ENCODE data around the gene DIS3L2.
"Not testable (repeated sequence)": the region's sequence is repeated elsewhere in the genome, so short reads cannot be mapped to it uniquely, and the experiment has no call there.

DIS3L2 gene

GRCh38 chr2:231929961-231930592, 31.4 kb upstream of the DIS3L2 start:
- no peak for ATAC-seq

GRCh38 chr2:231930593-231931281, 30.8 kb upstream of the DIS3L2 start:
- no peak for ATAC-seq

- ATAC-seq = no peak
These were observed 30.0 kb upstream of the DIS3L2 start for GRCh38 chr2:231931481-231931915.

DNA sequence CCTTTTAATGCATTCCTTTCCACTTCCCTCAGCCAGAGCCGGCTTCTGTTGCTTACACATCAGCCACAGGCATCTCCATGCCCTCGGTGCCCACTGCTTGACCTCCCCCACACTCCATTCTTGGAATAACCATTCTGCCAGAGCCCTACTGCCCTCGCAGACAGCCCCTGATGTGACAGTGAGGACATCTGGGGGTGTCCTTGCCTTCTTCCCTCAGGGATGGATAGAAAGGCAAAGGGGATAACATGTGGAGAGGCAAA, 28.9 kb upstream of the DIS3L2 start:
- no peak for ATAC-seq

DNA sequence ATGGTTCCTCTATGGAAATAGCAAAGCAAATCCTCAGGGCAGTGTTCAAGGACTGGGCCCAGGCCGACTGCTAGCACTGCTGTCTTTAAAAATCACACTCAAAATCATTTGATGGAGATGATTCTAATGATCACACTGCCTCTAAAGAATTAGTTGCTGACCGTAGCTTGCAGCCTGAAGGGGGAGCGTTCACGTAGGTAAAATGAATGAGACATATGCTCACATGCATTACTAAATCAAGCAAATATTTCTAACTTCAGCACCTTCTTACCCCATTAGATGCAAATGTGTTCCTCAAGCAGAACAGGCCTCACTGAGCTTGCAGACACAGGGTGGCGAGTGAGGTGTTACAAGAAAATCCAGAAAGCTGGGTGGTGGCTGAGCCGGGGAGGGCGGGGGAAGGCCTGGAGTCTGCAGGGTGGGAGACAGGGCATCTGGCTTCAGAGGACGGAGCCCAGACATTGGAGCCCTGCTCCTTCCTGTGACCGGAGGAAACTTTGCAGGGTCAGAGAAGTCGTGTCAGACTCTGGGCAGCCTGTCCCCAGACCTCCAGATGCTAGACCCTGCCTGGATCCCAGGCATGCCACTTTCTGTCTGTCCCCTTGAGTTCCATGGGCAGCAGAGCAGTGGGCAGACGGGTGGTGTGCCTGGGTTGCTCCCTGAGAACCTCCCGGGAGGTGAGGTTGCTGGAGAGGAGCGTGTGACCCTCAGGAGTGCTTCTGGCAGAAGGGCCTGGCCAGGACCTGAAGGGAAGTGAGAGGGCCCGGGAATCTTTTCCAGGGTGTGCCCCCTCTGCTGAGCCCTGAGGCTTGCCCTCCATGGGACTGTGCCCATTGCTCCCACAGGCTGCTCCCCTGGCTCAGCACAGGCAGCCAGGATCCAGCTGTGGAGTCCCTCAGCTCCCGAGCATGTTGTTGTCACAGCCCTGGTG, 28.3 kb upstream of the DIS3L2 start:
- no peak for ATAC-seq

GRCh38 chr2:231933916-231934401, 27.6 kb upstream of the DIS3L2 start:
- ATAC-seq = no peak

GRCh38 chr2:231934441-231935206, 26.9 kb upstream of the DIS3L2 start:
- no peak for ATAC-seq

DNA sequence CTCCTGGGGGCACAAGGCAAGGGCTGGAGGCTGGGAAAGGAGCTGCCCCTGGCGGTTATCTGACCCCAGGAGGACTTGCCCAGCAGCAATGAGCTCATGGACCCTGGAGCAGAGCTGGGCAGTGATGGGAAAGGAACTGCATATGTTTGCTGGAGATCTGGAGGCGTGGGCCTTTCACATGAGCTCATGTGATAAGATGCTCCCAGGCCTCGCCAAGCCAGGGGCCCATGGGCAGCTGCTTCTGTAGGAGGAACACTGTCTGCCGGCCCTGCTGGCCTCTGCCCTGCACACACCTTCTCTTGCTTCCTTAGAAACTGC, 26.3 kb upstream of the DIS3L2 start:
- no peak for ATAC-seq

DNA sequence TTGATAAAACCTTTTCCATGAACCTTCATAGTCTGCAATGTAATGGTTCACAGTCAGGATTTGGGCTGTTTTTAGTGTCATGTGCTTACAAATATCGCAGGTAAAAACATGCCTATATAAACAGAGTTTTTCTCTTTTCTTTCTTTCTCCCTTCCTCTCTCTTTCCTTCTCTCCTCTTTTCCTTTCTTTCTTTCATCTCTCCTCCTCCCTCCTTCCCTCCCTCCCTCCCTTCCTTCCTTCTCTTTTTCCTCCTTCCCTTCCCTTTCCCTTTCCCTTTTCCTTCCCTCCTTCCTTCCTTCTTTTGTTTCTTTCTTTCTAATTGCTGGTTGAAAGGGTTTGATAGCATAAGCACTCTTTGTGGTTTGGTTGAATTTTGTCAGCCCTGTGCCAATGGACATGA, 25.7 kb upstream of the DIS3L2 start:
- no peak for ATAC-seq

DNA sequence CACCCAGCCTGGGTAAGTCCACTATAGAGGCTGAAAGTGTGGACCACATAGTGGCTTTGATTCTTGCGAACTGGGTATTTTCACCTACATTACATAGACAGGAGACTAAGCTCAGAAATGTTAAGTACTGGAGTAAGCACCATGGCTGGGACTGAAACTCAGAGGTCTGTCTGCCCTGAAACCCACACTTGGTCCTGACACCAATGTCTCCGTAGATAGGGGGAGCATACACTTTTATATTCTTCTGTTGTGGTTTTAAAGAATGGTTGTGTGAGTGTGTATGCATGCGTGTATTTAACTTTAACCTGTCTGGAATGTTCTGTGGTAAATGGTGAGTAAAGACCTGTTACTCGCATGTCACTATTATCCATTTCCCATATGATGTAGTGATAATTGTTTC, 25.0 kb upstream of the DIS3L2 start:
- peak; percentile 41 to 58 for ATAC-seq

DNA sequence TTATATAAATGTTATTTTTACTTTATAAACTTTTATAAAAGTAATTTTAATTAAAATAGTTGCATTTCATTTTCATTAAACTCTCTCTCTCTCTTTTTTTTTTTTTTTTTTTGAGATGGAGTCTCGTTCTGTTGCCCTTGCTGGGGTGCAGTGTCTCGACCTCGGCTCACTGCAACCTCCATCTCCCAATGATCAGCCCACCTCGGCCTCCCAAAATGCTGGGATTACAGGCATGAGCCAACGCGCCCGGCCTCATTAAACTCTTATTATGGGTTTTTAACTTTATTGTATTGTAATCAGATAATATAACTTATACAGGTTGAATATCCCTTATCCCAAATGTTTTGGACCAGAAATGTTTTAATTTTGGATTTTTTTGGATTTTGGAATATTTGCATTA, 24.5 kb upstream of the DIS3L2 start:
- no peak for ATAC-seq

- ATAC-seq = no peak
These were observed 22.5 kb upstream of the DIS3L2 start for GRCh38 chr2:231939022-231939421.

DNA sequence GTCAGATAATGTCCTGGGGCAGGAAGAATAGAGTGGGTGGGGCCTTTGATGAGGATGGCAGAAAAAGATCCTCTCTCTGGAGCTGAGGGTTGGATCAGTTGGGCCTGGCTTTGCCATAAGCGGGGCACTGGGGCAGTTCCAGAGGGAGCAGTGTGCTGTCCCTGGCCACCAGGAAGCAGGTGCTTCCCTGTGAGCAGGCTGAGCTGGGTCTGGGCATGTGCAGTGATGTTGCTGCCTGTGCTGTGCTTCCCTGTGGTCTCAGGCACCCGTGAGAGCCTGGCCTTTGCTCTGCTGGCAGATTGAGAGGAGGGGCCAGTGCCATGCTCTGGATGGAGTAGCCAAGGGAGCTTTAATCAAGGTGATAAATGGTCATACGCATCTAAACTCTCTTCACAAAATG, 20.7 kb upstream of the DIS3L2 start:
- no peak for ATAC-seq

- ATAC-seq = no peak
These were observed 19.8 kb upstream of the DIS3L2 start for GRCh38 chr2:231941673-231942072.

GRCh38 chr2:231942180-231942579, 19.3 kb upstream of the DIS3L2 start:
- ATAC-seq = no peak

GRCh38 chr2:231946241-231946814, 15.2 kb upstream of the DIS3L2 start:
- no peak for ATAC-seq

GRCh38 chr2:231947112-231947511, 14.4 kb upstream of the DIS3L2 start:
- not testable (repeated sequence) for ATAC-seq

GRCh38 chr2:231947694-231948093, 13.8 kb upstream of the DIS3L2 start:
- no peak for ATAC-seq

DNA sequence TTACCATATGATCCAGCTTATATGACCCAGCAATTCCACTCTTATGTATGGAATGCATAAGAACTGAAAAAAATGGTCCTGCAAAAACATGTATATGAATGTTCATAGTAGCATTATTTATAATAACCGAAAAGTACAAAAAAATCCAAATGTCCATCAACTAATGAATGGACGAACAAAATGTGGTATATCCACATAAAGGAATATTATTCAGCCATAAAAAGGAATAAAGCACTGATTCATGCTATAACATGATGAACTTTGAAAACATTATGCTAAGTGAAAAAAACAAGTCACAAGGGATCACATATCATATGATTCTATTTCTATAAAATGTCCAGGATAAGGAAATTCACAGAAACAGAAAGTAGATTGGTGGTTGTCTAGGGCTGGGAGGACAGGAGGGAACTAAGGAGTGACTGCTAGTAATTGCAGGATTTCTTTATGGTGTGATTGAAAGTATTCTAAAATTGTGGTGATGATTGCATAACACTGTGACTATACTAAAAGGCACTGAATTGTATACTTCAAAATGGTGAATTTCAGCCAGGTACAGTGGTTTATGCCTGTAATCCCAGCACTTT, 10.0 kb upstream of the DIS3L2 start:
- ATAC-seq = no peak

- peak in 1 of 2 donors; percentile 48 for ATAC-seq
These were observed 5.6 kb upstream of the DIS3L2 start for GRCh38 chr2:231955758-231956472.

DNA sequence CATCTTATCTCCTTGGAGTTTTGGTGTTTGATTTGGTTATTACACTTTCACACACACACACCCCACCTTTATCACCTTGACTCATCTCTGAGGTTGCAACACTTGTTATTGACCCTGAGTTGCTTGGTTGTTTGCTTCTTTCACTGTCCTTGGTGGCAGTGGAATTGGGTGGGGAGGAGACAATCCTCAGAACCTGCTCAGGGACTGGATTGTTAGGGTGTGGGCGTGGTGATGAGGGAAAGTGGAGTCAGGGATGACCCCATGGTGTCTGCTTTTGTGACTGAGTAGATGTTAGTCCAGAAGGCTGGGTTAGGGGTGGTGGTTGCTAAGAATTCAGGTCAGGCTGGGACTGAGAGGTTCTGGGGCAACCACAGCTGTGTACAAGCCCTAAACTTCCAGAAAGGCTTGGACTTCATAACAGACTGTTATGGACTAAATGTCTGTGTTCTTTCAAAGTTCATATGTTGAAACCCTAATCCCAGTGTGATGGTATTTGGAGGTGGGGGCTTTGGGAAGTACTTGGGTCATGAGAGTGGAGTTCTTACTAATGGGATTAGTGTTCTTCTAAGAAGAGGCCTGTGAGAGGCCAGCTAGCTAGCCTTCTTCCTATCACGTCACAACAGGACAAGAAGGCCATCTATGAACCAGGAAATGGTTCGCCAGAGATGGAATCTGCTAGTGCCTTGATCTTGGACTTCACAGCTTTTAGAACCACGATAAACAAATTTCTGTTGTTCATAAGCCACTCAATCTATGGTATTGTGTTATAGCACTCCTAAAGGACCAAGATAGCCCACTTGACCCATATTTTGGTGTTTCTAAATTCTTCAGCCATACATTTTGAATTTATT, 3.4 kb upstream of the DIS3L2 start:
- ATAC-seq = no peak

All from activated CD4-positive, CD25-positive, alpha-beta regulatory T cell treated with anti-CD3 and anti-CD28 coated beads, Interleukin-2, amount 50 U/mL, for 24 hours (primary cell).